Activated naive CD8-positive, alpha-beta T cell (primary cell): ENCODE data around the gene CD300A.

ENCODE experiments used
- H3K27ac Mint-ChIP-seq: one replicate; pipeline ENCODE4 v1.8.0; 2021; ENCODE audit warnings: mixed read lengths
- H3K27me3 Mint-ChIP-seq: one replicate; pipeline ENCODE4 v1.8.0; 2021; ENCODE audit warnings: mixed read lengths
- H3K36me3 Mint-ChIP-seq: one replicate; pipeline ENCODE4 v1.8.0; 2021; ENCODE audit warnings: mixed read lengths
- H3K4me1 Mint-ChIP-seq: one replicate; pipeline ENCODE4 v1.8.0; 2021; ENCODE audit warnings: low read depth, mixed read lengths
- H3K4me3 Mint-ChIP-seq: one replicate; pipeline ENCODE4 v1.8.0; 2021; ENCODE audit warnings: mild to moderate bottlenecking, mixed read lengths
- H3K9me3 Mint-ChIP-seq: one replicate; pipeline ENCODE4 v1.8.0; 2021; ENCODE audit warnings: low read depth, mixed read lengths

CD300A gene

DNA sequence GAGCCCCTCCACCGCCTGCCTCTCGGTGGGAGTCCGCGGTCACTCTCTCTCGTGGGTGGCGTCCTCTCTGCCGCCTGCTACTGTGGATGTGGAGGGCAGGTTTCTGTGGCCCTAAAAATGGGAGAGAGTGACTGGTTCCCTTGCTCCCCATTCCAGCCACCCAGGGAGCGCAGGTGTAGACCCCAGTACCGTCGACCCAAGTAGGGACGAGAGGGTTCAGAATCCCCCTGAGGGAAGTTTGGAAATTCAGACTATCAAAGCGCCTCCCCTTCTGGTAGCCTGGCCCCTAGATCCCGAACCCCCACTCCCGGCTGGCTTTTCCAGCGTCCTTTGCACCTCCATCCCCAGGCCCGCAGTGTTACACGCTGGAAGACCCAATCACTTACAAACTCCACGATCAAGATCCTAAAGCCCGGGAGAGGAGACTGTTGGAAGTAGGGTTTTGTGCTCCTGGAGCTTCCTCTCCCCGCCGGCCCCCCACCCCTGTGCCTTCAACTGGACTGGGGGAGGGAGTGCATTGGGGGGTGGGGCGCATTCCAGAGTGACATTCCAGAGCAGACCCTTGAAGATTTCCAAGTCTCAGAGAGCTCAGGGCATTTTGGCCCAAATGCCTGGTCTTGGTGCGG lies 33.6 kb upstream of the CD300A start:
- peaks cover 7% of the 10 kb centered on the region for H3K4me1 Mint-ChIP-seq
- H3K9me3 Mint-ChIP-seq = no peaks in the 10 kb centered on the region
- peak overlapping the region; percentile 17 for H3K4me3 Mint-ChIP-seq
- peaks cover under 1% of the 10 kb centered on the region for H3K36me3 Mint-ChIP-seq
- peaks cover 15% of the 10 kb centered on the region for H3K27me3 Mint-ChIP-seq
- no peak overlapping the region for H3K27ac Mint-ChIP-seq

DNA sequence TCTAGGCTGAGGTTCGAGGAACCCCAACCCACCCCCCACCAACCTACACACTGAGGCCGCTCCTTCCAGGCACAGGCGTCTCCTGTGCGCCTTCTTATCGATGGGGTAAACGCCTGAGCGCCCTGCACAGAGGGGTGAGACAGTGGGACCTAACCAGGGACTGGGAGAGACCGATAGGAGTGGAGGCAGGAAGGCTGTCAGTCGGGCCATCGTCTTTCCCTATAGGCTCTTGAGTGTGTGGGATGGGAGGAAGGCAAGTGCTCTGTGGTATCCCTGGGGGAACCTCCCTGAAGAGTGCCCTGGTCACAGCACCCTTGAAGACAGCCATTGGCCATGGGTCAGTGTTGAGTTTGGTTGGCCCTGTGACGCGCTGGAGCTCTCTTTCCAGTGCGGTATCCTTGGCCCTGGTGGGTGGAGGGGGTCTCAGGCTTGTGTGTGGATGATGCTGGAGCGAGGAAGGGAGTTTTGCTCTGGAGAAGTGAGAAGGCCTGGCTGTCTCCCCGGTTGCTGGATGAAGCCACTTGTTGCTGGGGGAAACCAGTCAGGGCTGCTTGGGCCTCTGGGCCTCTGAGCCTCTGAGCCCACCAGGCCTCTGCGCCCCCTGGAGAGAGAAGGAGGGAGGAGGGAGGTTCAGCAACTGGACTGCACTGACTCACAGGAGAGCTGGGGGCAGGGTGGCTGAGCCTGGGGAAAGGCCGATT lies 32.9 kb upstream of the CD300A start:
- Mint-ChIP-seq H3K9me3 (peaks cover under 1% of the 10 kb centered on the region), H3K4me3 (no peak overlapping the region), H3K36me3 (peaks cover 2% of the 10 kb centered on the region), H3K27me3 (peaks cover 15% of the 10 kb centered on the region), H3K27ac (no peak overlapping the region), H3K4me1 (peaks cover 7% of the 10 kb centered on the region)

DNA sequence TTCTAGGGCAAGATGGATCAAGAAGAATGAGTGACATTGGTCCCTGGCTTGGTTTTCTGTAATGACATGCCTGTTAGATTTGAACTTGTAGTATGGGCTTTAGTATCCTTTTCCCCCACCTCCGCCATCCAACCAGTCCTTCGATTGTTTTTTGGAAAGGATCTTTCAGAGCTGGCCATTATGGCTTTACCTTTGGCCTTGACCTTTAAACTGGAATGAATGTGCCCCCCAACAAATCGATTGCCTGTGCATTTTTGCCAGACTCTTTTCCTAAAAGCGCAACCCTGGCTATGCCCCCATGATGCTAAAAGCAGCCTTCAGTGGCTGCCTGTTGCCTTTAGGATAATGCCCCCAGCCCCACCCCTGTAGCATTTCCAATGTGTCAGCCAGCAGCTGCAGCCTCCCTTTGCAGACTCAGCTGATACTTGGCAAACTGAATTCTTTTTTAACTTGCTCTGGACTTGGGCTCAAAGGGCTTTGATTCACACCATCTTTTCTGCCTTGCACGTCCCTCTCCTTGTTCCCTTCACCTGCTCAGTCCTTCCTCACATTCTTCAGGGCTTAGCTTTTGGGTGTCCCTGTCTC lies 30.6 kb upstream of the CD300A start:
- Mint-ChIP-seq H3K4me3 (no peak overlapping the region), H3K9me3 (peaks cover 6% of the 10 kb centered on the region)

DNA sequence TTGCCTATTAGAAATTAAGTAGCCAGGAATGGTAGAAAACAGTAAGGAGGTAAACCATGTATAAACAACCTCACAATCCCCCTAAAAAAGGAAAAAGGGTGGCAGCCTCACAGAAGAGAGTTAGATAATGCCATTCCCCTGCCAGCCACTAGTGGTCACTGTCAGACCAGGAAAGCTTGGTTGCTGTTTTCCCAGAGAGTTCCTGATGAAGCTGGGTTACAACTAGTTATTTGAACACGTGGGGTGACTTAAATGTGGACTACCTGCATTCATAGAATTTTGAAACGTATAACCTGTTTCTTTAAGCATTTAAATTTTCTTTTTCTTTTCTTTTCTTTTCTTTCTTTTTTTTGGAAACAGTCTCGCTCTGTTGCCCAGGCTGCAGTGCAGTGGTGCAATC lies 28.7 kb upstream of the CD300A start:
- H3K4me1 Mint-ChIP-seq = no peaks in the 10 kb centered on the region
- H3K27ac Mint-ChIP-seq = no peak overlapping the region
- peaks cover 6% of the 10 kb centered on the region for H3K9me3 Mint-ChIP-seq
- peaks cover 11% of the 10 kb centered on the region for H3K27me3 Mint-ChIP-seq
- peaks cover 6% of the 10 kb centered on the region for H3K36me3 Mint-ChIP-seq
- no peak overlapping the region for H3K4me3 Mint-ChIP-seq

More for the DNA sequence above, 30.6 kb upstream of the CD300A start:
- H3K36me3 Mint-ChIP-seq = peaks cover 6% of the 10 kb centered on the region
- peaks cover 7% of the 10 kb centered on the region for H3K4me1 Mint-ChIP-seq
- peaks cover 9% of the 10 kb centered on the region for H3K27me3 Mint-ChIP-seq
- H3K27ac Mint-ChIP-seq = no peak overlapping the region

DNA sequence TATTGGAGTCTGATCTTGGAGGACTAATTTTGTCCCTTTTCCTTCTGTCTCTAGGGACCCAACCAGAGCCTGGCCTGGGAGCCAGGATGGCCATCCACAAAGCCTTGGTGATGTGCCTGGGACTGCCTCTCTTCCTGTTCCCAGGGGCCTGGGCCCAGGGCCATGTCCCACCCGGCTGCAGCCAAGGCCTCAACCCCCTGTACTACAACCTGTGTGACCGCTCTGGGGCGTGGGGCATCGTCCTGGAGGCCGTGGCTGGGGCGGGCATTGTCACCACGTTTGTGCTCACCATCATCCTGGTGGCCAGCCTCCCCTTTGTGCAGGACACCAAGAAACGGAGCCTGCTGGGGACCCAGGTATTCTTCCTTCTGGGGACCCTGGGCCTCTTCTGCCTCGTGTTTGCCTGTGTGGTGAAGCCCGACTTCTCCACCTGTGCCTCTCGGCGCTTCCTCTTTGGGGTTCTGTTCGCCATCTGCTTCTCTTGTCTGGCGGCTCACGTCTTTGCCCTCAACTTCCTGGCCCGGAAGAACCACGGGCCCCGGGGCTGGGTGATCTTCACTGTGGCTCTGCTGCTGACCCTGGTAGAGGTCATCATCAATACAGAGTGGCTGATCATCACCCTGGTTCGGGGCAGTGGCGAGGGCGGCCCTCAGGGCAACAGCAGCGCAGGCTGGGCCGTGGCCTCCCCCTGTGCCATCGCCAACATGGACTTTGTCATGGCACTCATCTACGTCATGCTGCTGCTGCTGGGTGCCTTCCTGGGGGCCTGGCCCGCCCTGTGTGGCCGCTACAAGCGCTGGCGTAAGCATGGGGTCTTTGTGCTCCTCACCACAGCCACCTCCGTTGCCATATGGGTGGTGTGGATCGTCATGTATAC lies 26.5 kb upstream of the CD300A start:
- Mint-ChIP-seq H3K27ac (no peak overlapping the region), H3K9me3 (peaks cover 6% of the 10 kb centered on the region), H3K4me1 (no peaks in the 10 kb centered on the region), H3K27me3 (peaks cover 3% of the 10 kb centered on the region), H3K36me3 (peaks cover 6% of the 10 kb centered on the region), H3K4me3 (no peak overlapping the region)

DNA sequence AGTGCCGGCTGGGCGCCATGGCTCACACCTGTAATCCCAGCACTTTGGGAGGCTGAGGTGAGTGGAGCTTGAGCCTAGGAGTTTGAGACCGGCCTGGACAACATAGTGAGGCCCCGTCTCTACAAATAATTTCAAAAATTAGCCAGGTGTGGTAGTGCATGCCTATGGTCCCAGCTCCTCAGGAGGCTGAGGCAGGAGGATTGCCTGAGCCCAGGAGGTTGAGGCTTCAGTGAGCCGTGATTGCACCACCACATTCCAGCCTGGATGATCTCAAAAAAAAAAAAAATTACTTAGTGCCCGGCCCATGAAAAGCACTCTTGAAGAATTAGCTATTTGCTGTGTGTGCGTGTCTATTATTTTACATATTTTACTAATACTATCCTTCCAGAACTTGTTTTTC lies 24.9 kb upstream of the CD300A start:
- peaks cover 6% of the 10 kb centered on the region for H3K36me3 Mint-ChIP-seq
- no peak overlapping the region for H3K4me3 Mint-ChIP-seq
- H3K27me3 Mint-ChIP-seq = peaks cover 3% of the 10 kb centered on the region
- H3K27ac Mint-ChIP-seq = no peak overlapping the region
- H3K4me1 Mint-ChIP-seq = no peaks in the 10 kb centered on the region
- H3K9me3 Mint-ChIP-seq = peaks cover 6% of the 10 kb centered on the region

DNA sequence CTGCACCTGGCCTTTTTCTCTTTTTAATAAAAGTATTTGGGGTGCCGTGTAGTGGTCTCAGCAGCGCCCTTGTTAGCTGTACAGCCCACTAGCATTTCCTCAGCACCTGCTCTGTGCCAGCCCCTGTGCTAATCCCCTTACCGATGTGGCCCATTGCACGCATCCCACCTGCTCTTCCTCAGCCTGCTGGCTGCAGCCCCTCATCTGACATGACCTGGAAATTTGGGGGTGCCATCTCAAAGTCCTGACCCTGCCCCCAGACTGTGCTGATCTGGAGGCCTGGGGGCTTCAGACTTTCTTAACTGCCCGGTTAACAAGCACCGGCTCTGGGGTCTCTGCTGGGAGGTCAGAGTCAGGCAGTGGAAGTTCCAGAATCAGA lies 24.2 kb upstream of the CD300A start:
- peaks cover 3% of the 10 kb centered on the region for H3K27me3 Mint-ChIP-seq
- peaks cover 6% of the 10 kb centered on the region for H3K36me3 Mint-ChIP-seq
- H3K4me3 Mint-ChIP-seq = no peak overlapping the region
- peaks cover 1% of the 10 kb centered on the region for H3K4me1 Mint-ChIP-seq
- peaks cover 6% of the 10 kb centered on the region for H3K9me3 Mint-ChIP-seq
- no peak overlapping the region for H3K27ac Mint-ChIP-seq

DNA sequence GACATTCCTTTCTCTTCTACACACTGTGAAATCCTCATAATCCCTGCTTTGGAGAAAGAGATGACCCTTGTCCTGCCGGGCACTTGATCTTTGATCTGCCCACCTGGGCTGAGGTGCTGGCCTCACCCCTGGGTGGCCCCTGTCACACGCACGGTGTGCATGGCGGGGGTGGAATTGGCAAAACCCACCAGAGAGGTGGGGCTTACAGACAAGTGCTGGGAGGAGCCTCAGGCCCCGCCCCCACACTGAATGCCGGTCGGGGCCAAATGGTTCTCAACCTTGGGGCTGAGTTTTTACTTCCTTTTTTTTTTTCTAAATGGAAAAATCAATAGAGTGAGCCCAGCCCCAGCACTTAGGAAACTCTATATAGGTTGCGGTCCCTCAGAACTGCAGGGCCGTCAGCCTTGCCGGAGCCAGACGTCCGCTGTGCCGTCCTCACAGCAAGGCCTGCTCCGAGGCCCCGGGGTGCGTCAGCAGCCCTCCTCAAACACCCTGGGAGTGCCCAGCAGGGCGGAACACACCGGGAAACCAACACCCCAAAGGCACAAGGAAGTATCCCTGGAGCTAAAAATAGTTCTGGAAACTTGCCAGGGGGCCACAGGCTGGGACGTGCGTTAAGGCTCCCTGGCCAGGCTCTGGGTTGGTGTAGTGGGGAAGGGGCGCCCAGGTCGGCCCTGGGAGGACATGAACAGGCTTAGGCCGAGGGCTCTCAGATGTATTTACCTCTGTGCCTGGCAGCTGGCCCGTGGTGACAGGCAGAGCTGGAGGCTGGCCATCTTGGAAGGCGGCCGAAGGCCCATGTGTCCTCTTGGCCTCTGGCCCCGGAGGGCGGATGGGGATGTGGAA lies 23.5 kb upstream of the CD300A start:
- H3K27ac Mint-ChIP-seq = no peak overlapping the region
- H3K4me1 Mint-ChIP-seq = peaks cover 1% of the 10 kb centered on the region
- peak overlapping the region; percentile 32 for H3K4me3 Mint-ChIP-seq
- peaks cover 6% of the 10 kb centered on the region for H3K9me3 Mint-ChIP-seq
- peaks cover 6% of the 10 kb centered on the region for H3K36me3 Mint-ChIP-seq
- peaks cover 3% of the 10 kb centered on the region for H3K27me3 Mint-ChIP-seq

DNA sequence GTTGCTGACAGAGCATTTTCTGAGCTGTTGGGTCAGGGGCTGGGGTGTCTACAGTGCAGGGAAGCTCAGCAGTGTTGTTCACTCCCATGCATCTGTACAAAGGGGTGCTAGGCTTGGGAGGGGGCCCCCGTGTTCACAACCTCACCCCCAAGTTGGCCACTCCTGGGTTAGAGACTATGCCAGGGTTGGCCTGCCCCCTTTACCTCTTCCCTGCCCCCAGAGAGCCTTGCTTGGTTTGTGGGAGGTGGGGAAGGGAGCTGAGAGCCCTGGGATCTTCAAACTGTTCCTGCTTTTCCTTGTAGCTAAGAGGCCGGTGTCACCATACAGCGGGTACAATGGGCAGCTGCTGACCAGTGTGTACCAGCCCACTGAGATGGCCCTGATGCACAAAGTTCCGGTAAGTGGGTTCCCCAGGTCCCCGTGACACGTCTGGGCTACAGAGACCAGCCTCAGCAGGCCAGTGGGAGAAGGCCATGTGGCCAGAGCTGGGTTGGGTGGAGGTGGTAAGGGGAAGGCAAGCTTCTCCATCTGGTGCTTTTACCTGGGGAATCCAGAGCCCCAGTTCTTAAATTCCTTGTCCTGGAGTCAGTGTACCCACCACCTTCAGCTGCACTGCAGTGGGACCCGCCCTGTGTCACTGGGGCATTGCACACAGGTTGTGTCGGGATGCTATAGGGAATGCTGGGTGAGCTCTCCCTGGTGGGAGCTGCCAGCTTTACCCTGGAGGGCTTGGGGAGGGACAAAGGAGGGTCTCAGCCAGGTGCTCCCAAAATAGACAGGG lies 22.7 kb upstream of the CD300A start:
- H3K9me3 Mint-ChIP-seq = peaks cover 4% of the 10 kb centered on the region
- no peak overlapping the region for H3K4me3 Mint-ChIP-seq
- H3K27me3 Mint-ChIP-seq = peaks cover 3% of the 10 kb centered on the region
- H3K4me1 Mint-ChIP-seq = peaks cover 1% of the 10 kb centered on the region
- H3K36me3 Mint-ChIP-seq = peaks cover 4% of the 10 kb centered on the region
- no peak overlapping the region for H3K27ac Mint-ChIP-seq

DNA sequence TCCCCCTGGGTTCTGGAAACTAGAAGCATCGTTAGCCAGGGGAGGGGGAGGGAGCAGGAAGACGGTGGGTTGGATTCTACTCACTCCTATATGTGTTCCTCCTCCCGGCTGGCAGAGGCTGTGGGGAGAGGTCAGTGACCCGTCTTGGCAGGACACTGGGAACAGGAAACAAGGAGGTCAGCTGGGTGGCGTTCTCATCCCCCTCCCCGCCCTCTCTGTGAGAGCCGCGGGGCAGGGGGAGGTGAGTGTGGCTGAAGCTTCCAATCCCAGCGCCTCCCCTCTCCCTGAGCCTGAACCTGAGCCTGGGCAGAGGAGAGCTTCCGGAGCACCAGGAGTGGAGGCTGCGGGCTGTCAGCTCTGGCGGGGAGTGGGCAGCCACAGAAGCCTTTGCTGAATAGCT lies 22.0 kb upstream of the CD300A start:
- Mint-ChIP-seq H3K27me3 (peaks cover 3% of the 10 kb centered on the region), H3K36me3 (no peaks in the 10 kb centered on the region), H3K27ac (no peak overlapping the region), H3K4me3 (no peak overlapping the region), H3K9me3 (no peaks in the 10 kb centered on the region), H3K4me1 (peaks cover 1% of the 10 kb centered on the region)

DNA sequence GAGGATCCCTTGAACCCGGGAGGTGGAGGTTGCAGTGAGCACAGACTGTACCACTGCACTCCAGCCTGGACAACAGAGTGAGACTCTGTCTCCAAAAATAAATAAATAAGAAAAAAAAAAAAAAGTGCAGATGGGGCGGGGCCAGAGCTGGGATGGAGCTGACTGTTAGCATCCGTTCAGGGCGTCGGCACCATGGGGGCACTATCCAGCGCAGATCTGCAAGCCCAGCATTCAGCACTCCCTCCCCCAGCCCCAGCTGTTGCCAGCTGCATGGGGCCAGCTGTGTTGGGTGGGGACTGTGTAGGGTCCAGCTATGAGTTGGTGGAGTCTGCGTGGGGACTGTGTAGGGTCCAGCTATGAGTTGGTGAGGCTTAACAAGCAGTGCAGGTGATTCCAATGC lies 21.3 kb upstream of the CD300A start:
- no peaks in the 10 kb centered on the region for H3K36me3 Mint-ChIP-seq
- H3K9me3 Mint-ChIP-seq = no peaks in the 10 kb centered on the region
- peaks cover 1% of the 10 kb centered on the region for H3K4me1 Mint-ChIP-seq
- no peak overlapping the region for H3K27ac Mint-ChIP-seq
- H3K4me3 Mint-ChIP-seq = no peak overlapping the region
- peaks cover 3% of the 10 kb centered on the region for H3K27me3 Mint-ChIP-seq

DNA sequence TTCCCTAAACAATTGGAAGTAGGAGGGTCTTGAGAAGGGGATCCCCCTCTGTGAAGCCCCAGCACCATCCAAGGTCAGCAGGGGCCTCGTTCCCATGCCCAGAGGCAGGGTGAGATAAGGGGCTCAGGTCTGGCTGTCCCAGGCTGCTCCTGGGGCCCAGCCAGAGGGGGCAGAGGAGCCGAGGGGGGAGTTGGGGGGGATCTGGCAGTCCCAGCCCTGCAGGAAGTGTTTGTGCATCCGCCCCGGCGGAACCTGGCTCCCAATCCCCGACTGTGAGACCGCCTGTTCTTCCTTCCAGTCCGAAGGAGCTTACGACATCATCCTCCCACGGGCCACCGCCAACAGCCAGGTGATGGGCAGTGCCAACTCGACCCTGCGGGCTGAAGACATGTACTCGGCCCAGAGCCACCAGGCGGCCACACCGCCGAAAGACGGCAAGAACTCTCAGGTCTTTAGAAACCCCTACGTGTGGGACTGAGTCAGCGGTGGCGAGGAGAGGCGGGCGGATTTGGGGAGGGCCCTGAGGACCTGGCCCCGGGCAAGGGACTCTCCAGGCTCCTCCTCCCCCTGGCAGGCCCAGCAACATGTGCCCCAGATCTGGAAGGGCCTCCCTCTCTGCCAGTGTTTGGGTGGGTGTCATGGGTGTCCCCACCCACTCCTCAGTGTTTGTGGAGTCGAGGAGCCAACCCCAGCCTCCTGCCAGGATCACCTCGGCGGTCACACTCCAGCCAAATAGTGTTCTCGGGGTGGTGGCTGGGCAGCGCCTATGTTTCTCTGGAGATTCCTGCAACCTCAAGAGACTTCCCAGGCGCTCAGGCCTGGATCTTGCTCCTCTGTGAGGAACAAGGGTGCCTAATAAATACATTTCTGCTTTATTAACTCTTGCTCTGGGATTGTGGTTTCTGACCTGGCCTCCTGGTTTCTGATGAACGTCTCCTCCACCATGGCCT lies 19.6 kb upstream of the CD300A start:
- Mint-ChIP-seq H3K36me3 (no peaks in the 10 kb centered on the region), H3K4me1 (peaks cover 1% of the 10 kb centered on the region), H3K9me3 (no peaks in the 10 kb centered on the region), H3K4me3 (no peak overlapping the region), H3K27ac (no peak overlapping the region), H3K27me3 (peaks cover 3% of the 10 kb centered on the region)

DNA sequence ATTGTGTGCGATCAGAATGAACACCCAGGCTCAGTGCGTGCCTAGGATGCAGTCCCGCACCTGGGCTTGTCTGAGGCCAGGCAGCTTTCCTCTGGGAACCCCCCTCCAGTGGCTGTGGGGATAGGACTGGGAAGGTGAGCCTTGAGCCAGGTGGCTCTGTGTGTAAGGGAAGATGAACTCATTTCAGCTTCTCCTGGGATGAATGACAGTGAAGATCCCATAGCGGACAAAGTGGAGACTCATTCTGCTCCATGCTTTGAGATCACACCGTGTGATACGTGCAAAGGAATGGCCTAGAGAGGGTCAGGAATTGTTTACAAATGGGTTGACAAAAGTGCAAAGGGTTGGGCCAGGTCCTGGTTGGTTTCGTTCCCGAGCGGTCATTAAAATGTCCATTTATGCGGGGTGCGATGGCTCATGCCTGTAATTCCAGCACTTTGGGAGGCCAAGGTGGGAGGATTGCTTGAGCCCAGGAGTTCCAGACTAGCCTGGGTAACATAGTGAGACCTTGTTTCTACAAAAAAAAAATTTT lies 18.7 kb upstream of the CD300A start:
- Mint-ChIP-seq H3K36me3 (no peaks in the 10 kb centered on the region), H3K4me3 (no peak overlapping the region), H3K9me3 (no peaks in the 10 kb centered on the region), H3K4me1 (peaks cover 4% of the 10 kb centered on the region), H3K27ac (no peak overlapping the region), H3K27me3 (no peaks in the 10 kb centered on the region)
